GM21360 (cell line): ENCODE data around the gene SOCS7.

Experiments
- ATAC-seq: cut with Tn5 transposase; IDR thresholded peaks from one replicate; pipeline ENCODE4 v1.9.1; 2021; ENCODE audit warnings: mild to moderate bottlenecking, moderate library complexity; ENCODE audit not compliant: unreplicated experiment

SOCS7 gene

DNA sequence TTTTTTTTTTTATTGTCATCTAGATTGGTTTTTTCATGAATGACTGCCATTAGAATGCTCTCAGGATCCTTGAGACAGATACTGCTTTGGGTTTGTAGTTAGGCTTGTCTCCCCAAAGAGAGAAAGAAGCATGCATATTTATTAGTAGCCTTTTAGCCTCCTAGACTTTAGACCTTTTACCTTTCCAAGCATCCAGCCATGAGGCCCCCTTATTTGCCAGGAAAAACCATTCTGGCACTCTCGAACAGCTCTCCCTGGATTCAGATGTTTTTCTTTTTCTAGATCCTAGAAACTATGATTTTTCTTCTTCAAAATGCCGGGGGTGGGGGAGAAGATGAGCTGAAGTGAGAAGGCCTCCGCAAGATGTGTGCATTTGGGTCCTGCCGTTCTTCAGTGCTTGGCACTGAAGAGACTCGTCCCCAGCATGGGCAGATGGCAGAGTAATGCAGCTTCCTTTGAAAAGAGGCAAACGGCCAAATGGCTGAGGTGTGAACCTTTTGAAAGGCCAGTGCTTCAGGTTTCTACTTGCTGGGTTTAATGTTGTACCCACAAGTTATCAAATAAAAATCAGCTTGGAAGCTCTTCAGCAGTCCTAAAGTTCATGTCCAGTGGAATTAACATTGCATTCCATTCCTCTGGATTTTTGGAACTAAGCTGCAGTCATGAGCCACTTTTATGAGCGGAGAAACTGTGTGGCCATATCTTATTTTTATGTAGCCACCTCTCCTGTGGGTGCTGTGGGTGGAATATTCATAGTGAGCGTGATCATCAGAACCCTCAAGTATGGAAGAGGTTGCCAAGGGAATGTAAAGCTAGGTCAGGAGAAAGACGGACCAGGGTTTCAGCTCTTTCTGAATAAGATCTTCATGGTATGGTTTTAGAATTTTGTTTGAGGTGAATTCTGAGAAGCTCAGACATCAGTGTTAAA is 7.2 kb downstream of the SOCS7 start:
- no peak for ATAC-seq

DNA sequence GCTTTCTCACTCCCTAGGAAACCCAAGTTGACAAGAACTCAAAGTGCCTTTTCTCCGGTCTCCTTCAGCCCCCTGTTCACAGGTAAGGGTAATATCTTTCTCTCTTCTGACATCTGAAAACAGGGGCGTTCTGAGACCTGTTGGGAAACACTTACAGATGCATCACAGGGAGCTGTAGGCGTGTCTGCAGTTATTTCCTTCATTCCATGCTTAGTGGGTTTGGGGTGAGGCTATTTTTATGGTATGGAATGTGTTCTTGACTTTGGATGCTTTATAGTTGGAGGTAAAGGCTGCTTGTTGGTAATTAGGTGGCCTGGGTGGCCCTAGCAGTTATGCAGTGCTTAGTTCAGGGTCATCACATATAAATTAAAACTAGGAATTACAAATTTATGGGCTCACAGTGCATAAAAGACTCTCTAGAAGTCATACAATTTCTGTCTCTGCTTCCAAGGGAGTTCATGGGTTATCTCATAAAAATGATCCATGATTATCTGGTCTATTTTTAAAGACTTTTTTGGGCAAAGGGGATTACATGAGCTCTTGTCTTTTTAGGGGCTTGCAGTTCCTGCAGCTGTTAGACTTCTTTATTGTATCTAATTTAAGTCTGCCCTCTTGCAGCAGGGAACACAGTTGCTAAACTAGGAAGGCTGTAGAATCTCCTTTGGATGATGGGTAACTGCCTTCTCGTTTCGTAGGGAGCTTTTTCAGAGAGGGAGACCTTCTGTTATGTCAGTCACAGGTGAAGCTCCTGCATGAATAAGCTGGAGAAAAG is 10.2 kb downstream of the SOCS7 start:
- ATAC-seq, result no peak

GRCh38 chr17:38363016-38363415 is 11.4 kb downstream of the SOCS7 start:
- no peak for ATAC-seq

- ATAC-seq, result no peak
Observed at GRCh38 chr17:38364741-38365140, 13.1 kb downstream of the SOCS7 start.

- ATAC-seq, result no peak
Observed at GRCh38 chr17:38369124-38369886, 17.7 kb downstream of the SOCS7 start.

DNA sequence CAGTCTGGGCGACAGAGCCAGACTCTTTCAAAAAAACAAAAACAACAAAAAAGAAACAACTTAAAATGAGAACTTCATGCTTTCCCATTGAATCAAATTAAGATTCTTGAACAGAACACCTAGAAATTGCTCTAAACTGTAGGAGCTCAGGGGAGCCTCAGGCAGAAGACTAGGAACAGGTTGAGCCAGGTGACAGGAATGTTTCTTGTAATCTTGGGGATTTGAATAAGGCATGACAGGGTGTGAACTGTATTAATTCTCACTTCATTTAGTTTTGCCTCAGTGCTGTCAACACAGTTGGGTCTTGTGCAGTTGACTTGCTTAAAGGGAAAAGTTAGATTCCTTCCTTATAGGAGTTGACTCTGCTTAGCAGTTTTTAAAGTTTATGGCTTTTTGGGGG is 27.8 kb downstream of the SOCS7 start:
- no peak for ATAC-seq

- ATAC-seq, result no peak
Observed at GRCh38 chr17:38395090-38395489, 43.4 kb downstream of the SOCS7 start.

- ATAC-seq, result no peak
Observed at GRCh38 chr17:38397227-38397626, 45.6 kb downstream of the SOCS7 start.

- no peak for ATAC-seq
Observed at GRCh38 chr17:38400286-38400685, 48.6 kb downstream of the SOCS7 start.

DNA sequence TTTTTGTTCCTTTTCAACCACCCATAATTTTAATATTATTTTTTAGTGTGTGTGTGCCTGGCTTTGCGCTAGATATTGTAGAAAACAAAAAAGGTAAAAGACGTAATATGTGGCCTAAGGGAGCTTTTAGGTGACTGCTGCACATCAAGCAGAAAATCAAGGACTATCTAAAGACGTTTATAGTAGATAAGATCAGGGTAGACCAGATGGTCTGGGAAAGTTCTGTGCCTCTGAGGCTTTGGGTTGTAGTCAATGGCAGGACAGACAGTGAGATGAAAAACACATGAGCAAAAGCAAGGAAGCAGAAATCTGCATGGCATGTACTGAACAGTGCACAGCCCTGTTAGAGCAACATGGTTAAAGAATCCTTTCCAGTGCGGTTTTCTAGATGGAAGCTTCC is 49.8 kb downstream of the SOCS7 start:
- no peak for ATAC-seq

- no peak for ATAC-seq
Observed at GRCh38 chr17:38402897-38403296, 51.3 kb downstream of the SOCS7 start.

DNA sequence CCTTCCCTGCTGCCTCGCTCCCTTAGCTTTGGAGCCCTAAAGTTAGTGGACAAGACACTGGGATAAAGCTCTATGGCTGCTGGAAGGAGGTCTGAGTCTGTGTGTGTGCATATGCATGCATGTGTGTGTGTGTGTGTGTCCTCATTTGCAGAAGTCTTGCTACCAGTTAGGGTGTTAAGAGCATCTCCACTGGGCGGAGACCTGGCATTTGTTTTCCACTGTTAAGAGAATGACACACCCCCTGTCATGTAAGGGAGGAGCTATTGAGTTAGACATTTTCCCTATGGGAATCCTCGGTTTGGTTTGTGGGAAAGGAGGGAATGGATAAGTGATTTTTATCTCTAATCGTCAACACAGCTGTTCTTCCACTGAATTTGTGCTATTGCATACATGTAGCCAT is 51.8 kb downstream of the SOCS7 start:
- no peak for ATAC-seq

DNA sequence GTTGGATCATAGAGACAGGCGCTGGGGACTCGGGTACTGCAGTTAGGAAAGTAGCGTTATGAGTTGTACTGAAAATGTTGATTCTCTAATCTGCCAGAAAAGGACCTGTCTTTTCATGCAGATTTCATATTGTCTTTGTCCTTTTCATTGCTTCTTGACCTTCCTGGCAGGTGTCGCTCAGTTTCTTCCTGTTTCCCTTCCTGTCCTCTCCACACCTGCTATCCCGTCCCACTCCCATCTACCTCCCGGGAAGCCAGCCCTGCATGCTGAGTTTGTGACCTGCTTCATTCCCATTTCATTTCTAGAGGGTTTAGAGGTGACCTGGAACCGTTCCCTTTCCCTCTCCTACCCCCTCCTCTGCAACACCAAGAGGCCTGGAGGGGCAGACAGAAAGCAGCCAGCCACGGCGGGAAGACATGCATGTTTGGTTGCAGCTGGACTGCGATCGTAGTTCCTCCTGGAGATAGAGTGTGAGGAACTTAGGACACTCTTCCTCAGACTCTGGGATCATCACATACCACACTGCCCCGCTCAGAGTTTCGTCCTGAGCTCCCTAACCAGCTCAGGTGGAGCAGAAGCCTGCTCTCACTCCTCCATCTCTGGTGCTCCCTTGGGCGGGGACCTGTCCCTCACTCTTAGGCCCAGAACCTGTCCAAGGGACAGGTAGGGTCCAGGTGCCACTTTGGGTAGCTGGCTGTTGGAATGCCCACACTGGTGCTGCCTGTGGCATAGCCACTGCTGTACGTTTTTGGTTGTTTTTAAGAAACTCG is 52.7 kb downstream of the SOCS7 start:
- no peak for ATAC-seq

GRCh38 chr17:38405654-38406053 is 54.0 kb downstream of the SOCS7 start:
- no peak for ATAC-seq

- ATAC-seq, result no peak
Observed at GRCh38 chr17:38410201-38410600, 58.6 kb downstream of the SOCS7 start.

- ATAC-seq, result no peak
Observed at GRCh38 chr17:38415250-38416194, 63.9 kb downstream of the SOCS7 start.

- no peak for ATAC-seq
Observed at GRCh38 chr17:38416840-38417209, 65.2 kb downstream of the SOCS7 start.

DNA sequence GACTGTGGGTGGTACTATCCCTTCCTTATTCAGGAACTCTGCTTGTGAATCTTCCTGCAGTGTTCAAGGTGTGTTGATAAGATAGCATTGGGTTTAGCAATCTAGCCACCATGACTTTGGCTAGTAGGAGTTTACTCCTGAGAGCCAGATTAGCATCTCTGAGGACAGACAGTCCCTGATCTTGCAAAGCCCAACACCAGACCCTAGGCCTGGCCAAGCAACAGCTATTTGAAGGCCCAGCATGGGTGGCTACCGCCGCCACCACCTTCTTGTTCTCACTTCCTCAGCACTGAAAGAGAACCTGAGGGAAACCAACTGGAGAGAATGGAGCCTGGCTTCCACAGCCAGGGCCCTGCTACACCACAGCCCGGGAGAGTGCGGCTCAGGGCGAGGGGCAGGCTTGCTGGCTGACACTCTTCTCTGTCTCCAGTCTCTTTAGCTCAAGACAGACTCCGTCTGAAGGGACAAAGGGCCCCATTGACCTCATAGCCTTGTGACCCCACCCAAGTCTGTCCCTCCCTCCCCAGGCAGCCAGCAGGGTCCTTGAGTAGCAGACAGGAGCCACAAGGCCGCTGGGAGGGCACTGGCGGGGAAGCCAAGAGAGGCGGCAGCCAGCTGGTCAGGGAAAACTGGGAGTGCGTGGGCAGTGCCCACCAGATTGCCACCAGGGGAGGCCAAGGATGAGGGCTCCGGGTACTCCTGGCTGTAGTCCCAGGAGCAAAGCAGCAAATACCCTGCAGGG is 65.7 kb downstream of the SOCS7 start:
- ATAC-seq, result no peak
